Ishikawa (cell line): ENCODE measurements around the gene AP1S1.

Experiments used
- CEBPB ChIP-seq: IDR thresholded peaks from 2 replicates; pipeline ENCODE4 v1.6.1; 2012
- CREB1 ChIP-seq: IDR thresholded peaks from 2 replicates; pipeline ENCODE4 v1.6.1; 2012; ENCODE audit warnings: low read depth
- EP300 ChIP-seq: IDR thresholded peaks from 2 replicates; pipeline ENCODE4 v1.6.1; 2012; ENCODE audit warnings: borderline replicate concordance
- FOXM1 ChIP-seq: IDR thresholded peaks from 2 replicates; pipeline ENCODE4 v1.6.1; 2012; ENCODE audit warnings: low read depth, borderline replicate concordance
- NFIC ChIP-seq: IDR thresholded peaks from 2 replicates; pipeline ENCODE4 v1.6.1; 2012
- RAD21 ChIP-seq: IDR thresholded peaks from 2 replicates; pipeline ENCODE4 v1.6.1; 2012; ENCODE audit warnings: low read depth
- TAF1 ChIP-seq: IDR thresholded peaks from 2 replicates; pipeline ENCODE4 v1.6.1; 2012; ENCODE audit warnings: low read depth, mild to moderate bottlenecking
- TCF12 ChIP-seq: IDR thresholded peaks from 2 replicates; pipeline ENCODE4 v1.6.1; 2012; ENCODE audit warnings: low read depth
- TEAD4 ChIP-seq: IDR thresholded peaks from 2 replicates; pipeline ENCODE4 v1.6.1; 2012
- YY1 ChIP-seq: IDR thresholded peaks from 2 replicates; pipeline ENCODE4 v1.6.1; 2012; ENCODE audit warnings: low read depth
- TF ChIP-seq, protein P1 (sequence below): IDR thresholded peaks from 2 replicates; pipeline ENCODE4 v1.6.1; 2012
- TF ChIP-seq, protein P2 (sequence below): IDR thresholded peaks from 2 replicates; pipeline ENCODE4 v1.6.1; 2012; ENCODE audit warnings: low read depth, mild to moderate bottlenecking

DNA sequence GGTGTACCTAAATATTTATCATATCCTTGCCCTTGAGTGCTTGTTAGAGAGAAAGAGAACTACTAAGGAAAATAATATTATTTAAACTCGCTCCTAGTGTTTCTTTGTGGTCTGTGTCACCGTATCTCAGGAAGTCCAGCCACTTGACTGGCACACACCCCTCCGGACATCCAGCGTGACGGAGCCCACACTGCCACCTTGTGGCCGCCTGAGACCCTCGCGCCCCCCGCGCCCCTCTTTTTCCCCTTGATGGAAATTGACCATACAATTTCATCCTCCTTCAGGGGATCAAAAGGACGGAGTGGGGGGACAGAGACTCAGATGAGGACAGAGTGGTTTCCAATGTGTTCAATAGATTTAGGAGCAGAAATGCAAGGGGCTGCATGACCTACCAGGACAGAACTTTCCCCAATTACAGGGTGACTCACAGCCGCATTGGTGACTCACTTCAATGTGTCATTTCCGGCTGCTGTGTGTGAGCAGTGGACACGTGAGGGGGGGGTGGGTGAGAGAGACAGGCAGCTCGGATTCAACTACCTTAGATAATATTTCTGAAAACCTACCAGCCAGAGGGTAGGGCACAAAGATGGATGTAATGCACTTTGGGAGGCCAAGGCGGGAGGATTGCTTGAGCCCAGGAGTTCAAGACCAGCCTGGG is 15.9 kb upstream of the AP1S1 start:
- TF ChIP-seq, protein P1, sequence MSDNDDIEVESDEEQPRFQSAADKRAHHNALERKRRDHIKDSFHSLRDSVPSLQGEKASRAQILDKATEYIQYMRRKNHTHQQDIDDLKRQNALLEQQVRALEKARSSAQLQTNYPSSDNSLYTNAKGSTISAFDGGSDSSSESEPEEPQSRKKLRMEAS = peak; percentile 83
- TF ChIP-seq, protein P2, sequence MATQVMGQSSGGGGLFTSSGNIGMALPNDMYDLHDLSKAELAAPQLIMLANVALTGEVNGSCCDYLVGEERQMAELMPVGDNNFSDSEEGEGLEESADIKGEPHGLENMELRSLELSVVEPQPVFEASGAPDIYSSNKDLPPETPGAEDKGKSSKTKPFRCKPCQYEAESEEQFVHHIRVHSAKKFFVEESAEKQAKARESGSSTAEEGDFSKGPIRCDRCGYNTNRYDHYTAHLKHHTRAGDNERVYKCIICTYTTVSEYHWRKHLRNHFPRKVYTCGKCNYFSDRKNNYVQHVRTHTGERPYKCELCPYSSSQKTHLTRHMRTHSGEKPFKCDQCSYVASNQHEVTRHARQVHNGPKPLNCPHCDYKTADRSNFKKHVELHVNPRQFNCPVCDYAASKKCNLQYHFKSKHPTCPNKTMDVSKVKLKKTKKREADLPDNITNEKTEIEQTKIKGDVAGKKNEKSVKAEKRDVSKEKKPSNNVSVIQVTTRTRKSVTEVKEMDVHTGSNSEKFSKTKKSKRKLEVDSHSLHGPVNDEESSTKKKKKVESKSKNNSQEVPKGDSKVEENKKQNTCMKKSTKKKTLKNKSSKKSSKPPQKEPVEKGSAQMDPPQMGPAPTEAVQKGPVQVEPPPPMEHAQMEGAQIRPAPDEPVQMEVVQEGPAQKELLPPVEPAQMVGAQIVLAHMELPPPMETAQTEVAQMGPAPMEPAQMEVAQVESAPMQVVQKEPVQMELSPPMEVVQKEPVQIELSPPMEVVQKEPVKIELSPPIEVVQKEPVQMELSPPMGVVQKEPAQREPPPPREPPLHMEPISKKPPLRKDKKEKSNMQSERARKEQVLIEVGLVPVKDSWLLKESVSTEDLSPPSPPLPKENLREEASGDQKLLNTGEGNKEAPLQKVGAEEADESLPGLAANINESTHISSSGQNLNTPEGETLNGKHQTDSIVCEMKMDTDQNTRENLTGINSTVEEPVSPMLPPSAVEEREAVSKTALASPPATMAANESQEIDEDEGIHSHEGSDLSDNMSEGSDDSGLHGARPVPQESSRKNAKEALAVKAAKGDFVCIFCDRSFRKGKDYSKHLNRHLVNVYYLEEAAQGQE = no peak
- peak; percentile 64 for TF ChIP-seq RAD21
- TF ChIP-seq FOXM1 = 0 out of 2 replicates have a peak, but pooled peaks have one; percentile 31
- TF ChIP-seq TAF1 = no peak
- peak; percentile 66 for TF ChIP-seq CREB1
- TF ChIP-seq YY1 = no peak
- peak; percentile 37; the same call in 1 of the 2 replicates for TF ChIP-seq TEAD4
- TF ChIP-seq EP300 = peak; percentile 77; the same call in 1 of the 2 replicates
- no peak for TF ChIP-seq CEBPB
- 0 out of 2 replicates have a peak, but pooled peaks have one; percentile 18 for TF ChIP-seq NFIC
- TF ChIP-seq TCF12 = peak; percentile 85
